ENCODE measurements around the gene AP4M1.

Gene AP4M1

GRCh38 chr7:100093925-100094486 lies 7.4 kb upstream of the AP4M1 start (continued):
- TF ChIP-seq PRDM10 (tag by site-specific recombination; IDR thresholded peaks at IDR 0.05) (peak; percentile 42; the same call in 1 of the 2 replicates), HIC1 (tag by site-specific recombination; IDR thresholded peaks at IDR 0.05) (peak; percentile 31; the same call in 1 of the 2 replicates), ZNF211 (tag by site-specific recombination; IDR thresholded peaks at IDR 0.05; ENCODE audit: low read depth) (no peak), ZNF837 (tag by site-specific recombination; IDR thresholded peaks at IDR 0.05) (peak; percentile 79; the same call in 1 of the 2 replicates), ZNF398 (tag by site-specific recombination; IDR thresholded peaks at IDR 0.05) (peak; percentile 29; the same call in 1 of the 2 replicates)

GRCh38 chr7:100095289-100095688 lies 6.2 kb upstream of the AP4M1 start:
- Histone ChIP-seq H3K36me3 (ENCODE audit: control insufficient read depth in 2 of 2, insufficient read depth in 1 of 2, low read length in 2 of 2) (peaks cover 56 to 98% of the 10 kb centered on the region in 2 experiments), H3K27ac (ENCODE audit: extremely low read depth, low read depth, low read length) (no peak overlapping the region), H3K4me3 (ENCODE audit: low read depth, low read length) (no peak overlapping the region), H3K4me1 (ENCODE audit: control insufficient read depth, insufficient read depth, low read length) (no peaks in the 10 kb centered on the region), H3K9me3 (ENCODE audit: control insufficient read depth, insufficient read depth, low read depth, low read length) (no peaks in the 10 kb centered on the region)
- TF ChIP-seq ZNF10 (tag by site-specific recombination; IDR thresholded peaks at IDR 0.05) (peak; percentile 87), ZNF211 (tag by site-specific recombination; IDR thresholded peaks at IDR 0.05; ENCODE audit: low read depth) (no peak), IKZF3 (tag by site-specific recombination; IDR thresholded peaks at IDR 0.05) (0 out of 2 replicates have a peak, but pooled peaks have one; percentile 11), ZNF639 (tag by site-specific recombination; IDR thresholded peaks at IDR 0.05) (peak; percentile 10; the same call in 1 of the 2 replicates), ZNF660 (tag by site-specific recombination; IDR thresholded peaks at IDR 0.05) (no peak), ZBTB8A (tag by site-specific recombination; IDR thresholded peaks at IDR 0.05) (peak; percentile 75)
- POLR2A ChIA-PET, result interaction anchor here (0.8 to 1.0 kb wide), 3 partner anchors 13 to 63 kb away, joined by 3 to 5 read pairs (median 3); partner anchors contain the start of gene TRAPPC14
- CTCF ChIA-PET, result interaction anchor here (0.6 to 1.5 kb wide), 4 partner anchors 13 to 312 kb away, joined by 3 to 4 read pairs (median 3); no protein-coding TSS in a partner anchor

GRCh38 chr7:100095704-100096103 lies 5.7 kb upstream of the AP4M1 start:
- CTCF ChIA-PET, result interaction anchor here (0.9 to 1.5 kb wide), 3 partner anchors 13 to 312 kb away, joined by 3 to 4 read pairs (median 3); no protein-coding TSS in a partner anchor
- Histone ChIP-seq H3K4me1 (ENCODE audit: control insufficient read depth, insufficient read depth, low read length) (no peaks in the 10 kb centered on the region), H3K9me3 (ENCODE audit: control insufficient read depth, insufficient read depth, low read depth, low read length) (no peaks in the 10 kb centered on the region), H3K27ac (ENCODE audit: extremely low read depth, low read depth, low read length) (peak overlapping the region; percentile 26; the same call in 1 of the 2 replicates), H3K36me3 (ENCODE audit: control insufficient read depth in 2 of 2, insufficient read depth in 1 of 2, low read length in 2 of 2) (peaks cover 55 to 94% of the 10 kb centered on the region in 2 experiments), H3K4me3 (ENCODE audit: low read depth, low read length) (no peak overlapping the region)
- POLR2A ChIA-PET, result interaction anchor here (0.8 to 1.0 kb wide), 2 partner anchors 13 to 17 kb away, joined by 3 read pairs; no protein-coding TSS in a partner anchor
- TF ChIP-seq ZNF157 (tag by site-specific recombination; IDR thresholded peaks at IDR 0.05) (no peak), ZNF600 (tag by site-specific recombination; IDR thresholded peaks at IDR 0.05) (peak; percentile 31; the same call in 1 of the 2 replicates)
